M059J (cell line): ENCODE measurements around the gene DHX9. TPM values are rescaled to one million over a fixed set of nuclear protein-coding genes. Genes with fewer than 3 reads are reported as not detected.
"Not testable (repeated sequence)": the region's sequence is repeated elsewhere in the genome, so short reads cannot be mapped to it uniquely, and the experiment has no call there.

ENCODE experiments used
- DNase-seq: peaks from one replicate; pipeline ENCODE4 v3.0.0-alpha.2; 2012; ENCODE audit warnings: low read depth
- total RNA-seq: library from RNA; depleted of rRNA; stranded (reverse); fragments of >200 nt; shearing (Covaris generic); gene quantifications from 2 replicates; pipeline ENCODE4 v1.2.3, GENCODE V29; 2014; rRNA removed

The DHX9 gene
- total RNA-seq, 1 experiment from 2014 or later = 160 TPM

- peak; percentile 18 for DNase-seq
These were observed 50.9 kb downstream of the DHX9 start for GRCh38 chr1:182889997-182890396.

GRCh38 chr1:182890927-182891610 is 51.9 kb downstream of the DHX9 start:
- DNase-seq = no peak

GRCh38 chr1:182897696-182898095 is 58.5 kb downstream of the DHX9 start:
- DNase-seq = no peak

GRCh38 chr1:182901946-182902345 is 62.8 kb downstream of the DHX9 start:
- DNase-seq = not testable (repeated sequence)

- no peak for DNase-seq
These were observed 66.2 kb downstream of the DHX9 start for GRCh38 chr1:182905321-182905720.

GRCh38 chr1:182909578-182909977 is 70.4 kb downstream of the DHX9 start:
- DNase-seq = no peak

- no peak for DNase-seq
These were observed 71.0 kb downstream of the DHX9 start for GRCh38 chr1:182910143-182910542.

- DNase-seq = no peak
These were observed 74.3 kb downstream of the DHX9 start for GRCh38 chr1:182913401-182913800.

GRCh38 chr1:182917378-182917777 is 78.2 kb downstream of the DHX9 start:
- DNase-seq = peak; percentile 28

GRCh38 chr1:182925661-182926060 is 86.5 kb downstream of the DHX9 start:
- no peak for DNase-seq

- DNase-seq = no peak
These were observed 88.7 kb downstream of the DHX9 start for GRCh38 chr1:182927693-182928433.

- DNase-seq = no peak
These were observed 91.8 kb downstream of the DHX9 start for GRCh38 chr1:182930985-182931384.

GRCh38 chr1:182935716-182936115 is 96.6 kb downstream of the DHX9 start:
- DNase-seq = no peak

Other genes with a start within 250 kb of the DHX9 start
- gene RGS16, start 235.0 kb upstream of the DHX9 start, total RNA-seq = not detected in 2 replicates
- not detected in 2 replicates for gene RGS8, start 154.8 kb upstream of the DHX9 start, total RNA-seq
- 0.86 and 1.1 TPM in 2 replicates for gene NPL, start 49.6 kb upstream of the DHX9 start, total RNA-seq
- gene SHCBP1L, start 113.8 kb downstream of the DHX9 start, total RNA-seq = not detected in 2 replicates
- gene LAMC1, start 184.1 kb downstream of the DHX9 start, total RNA-seq = 161 and 321 TPM in 2 replicates